DMS153 treated with DMSO at 0.1 percent for 48 hours (cell line): ENCODE data around the gene CBLC.

Source experiments
- DNase-seq: peaks from one replicate; lab custom pipeline; 2025; ENCODE audit not compliant: unreplicated experiment; lab: John Stamatoyannopoulos, UW

The CBLC gene

GRCh38 chr19:44746946-44747738, 30.5 kb upstream of the CBLC start:
- peak; percentile 38 for DNase-seq

GRCh38 chr19:44747739-44748425, 29.8 kb upstream of the CBLC start:
- no peak for DNase-seq

- DNase-seq = no peak
Measured at GRCh38 chr19:44748426-44749254, 29.1 kb upstream of the CBLC start, which contains the start of gene BCL3. Gene BCL3, plus strand, starts transcription at chr19:44748708. Its CDS starts 83 bp downstream, at chr19:44748791.

GRCh38 chr19:44749292-44749691, 28.4 kb upstream of the CBLC start:
- no peak for DNase-seq

DNA sequence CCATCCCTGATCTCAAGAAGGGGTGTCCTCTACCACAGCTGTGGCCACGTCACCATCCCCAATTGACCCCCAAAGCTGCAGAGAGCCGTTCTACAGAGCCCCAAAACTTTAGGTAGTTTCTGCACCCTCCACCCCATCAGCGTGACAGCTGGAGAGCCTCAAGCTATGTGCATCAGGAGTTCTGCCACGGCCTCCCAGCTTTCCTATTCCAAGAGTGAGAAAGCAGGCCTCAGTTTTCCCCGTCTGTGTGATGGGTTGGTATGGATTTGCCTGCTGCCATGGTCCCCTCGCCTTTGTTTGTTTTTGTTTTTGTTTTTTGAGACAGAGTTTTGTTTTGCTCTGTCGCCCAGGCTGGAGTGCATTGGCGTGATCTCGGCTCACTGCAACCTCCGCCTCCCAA, 27.7 kb upstream of the CBLC start:
- DNase-seq = no peak

- DNase-seq = no peak
Measured at GRCh38 chr19:44752123-44752815, 25.4 kb upstream of the CBLC start.

GRCh38 chr19:44752816-44753625, 24.7 kb upstream of the CBLC start:
- peak; percentile 44 for DNase-seq

- DNase-seq = no peak
Measured at GRCh38 chr19:44753626-44753931, 24.1 kb upstream of the CBLC start.

GRCh38 chr19:44753932-44754749, 23.5 kb upstream of the CBLC start:
- peak; percentile 62 for DNase-seq

- no peak for DNase-seq
Measured at GRCh38 chr19:44754750-44755080, 23.0 kb upstream of the CBLC start.

GRCh38 chr19:44755219-44755618, 22.5 kb upstream of the CBLC start:
- DNase-seq = no peak

- no peak for DNase-seq
Measured at GRCh38 chr19:44756089-44756562, 21.6 kb upstream of the CBLC start.

- DNase-seq = no peak
Measured at GRCh38 chr19:44757057-44757734, 20.5 kb upstream of the CBLC start.

DNA sequence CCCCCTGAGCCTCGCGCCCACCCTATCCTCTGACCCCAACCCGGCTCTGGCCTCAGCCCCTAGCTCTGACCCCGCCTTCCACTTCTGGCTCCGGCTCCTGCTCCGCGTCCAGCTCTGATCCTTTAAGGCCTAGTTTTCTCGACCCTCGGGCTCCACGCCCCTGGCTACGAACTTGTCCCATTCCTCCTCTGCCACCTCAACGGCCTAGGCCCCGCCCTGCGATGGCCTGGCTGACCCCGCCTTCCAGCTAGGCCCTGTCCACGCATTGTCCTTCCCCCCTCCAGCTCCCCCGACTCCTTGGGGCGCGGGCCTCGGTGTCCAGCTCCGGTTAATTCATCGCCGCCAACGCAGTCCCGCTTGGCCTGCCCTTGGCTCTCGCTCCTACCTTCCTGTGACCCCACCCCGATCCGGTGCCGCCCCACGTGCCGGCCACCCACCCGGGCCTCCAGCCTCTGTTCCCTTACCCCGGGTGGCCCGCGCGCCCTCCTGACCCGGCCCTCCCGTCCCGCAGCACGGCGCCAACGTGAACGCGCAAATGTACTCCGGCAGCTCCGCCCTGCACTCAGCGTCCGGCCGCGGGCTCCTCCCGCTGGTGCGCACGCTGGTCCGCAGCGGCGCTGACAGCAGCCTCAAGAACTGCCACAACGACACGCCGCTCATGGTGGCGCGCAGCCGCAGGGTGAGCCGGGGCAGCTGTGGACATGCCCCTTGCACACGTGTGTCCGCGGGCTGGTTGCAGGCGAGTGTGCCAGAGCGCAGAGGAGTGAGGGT, 19.8 kb upstream of the CBLC start:
- DNase-seq = no peak

GRCh38 chr19:44758596-44758995, 19.1 kb upstream of the CBLC start:
- no peak for DNase-seq

- DNase-seq = no peak
Measured at GRCh38 chr19:44759083-44759804, 18.4 kb upstream of the CBLC start.

GRCh38 chr19:44762038-44762437, 15.7 kb upstream of the CBLC start:
- no peak for DNase-seq
